ENCODE measurements around the gene CACNA1E.

GRCh38 chr1:181676269-181676668 lies 193.0 kb downstream of the CACNA1E start:
- TF ChIP-seq CTCF (conservative IDR thresholded peaks at IDR 0.05): peak; percentile 34
- no peak for TF ChIP-seq ZFX (IDR thresholded peaks at IDR 0.05)
